Skin epidermis (tissue), 12 donors: Measurements from ENCODE around the gene PITPNM1.
"Not testable (repeated sequence)": the region's sequence is repeated elsewhere in the genome, so short reads cannot be mapped to it uniquely, and the experiment has no call there.

Experiments used
- H3K27ac ChIP-seq, 21 experiments: fragments of 200-600 bp; sonication (generic) in 11 of 21; one replicate each; pipeline ENCODE4 v1.5.0; 2020; ENCODE audit warnings: mild to moderate bottlenecking in 3 of 21, inconsistent platforms in 2 of 21, moderate library complexity in 2 of 21
- H3K4me3 ChIP-seq, 7 experiments: fragments of 200-600 bp; sonication (generic) in 2 of 7; one replicate each; pipeline ENCODE4 v1.5.0; 2020; ENCODE audit warnings: inconsistent platforms in 2 of 7, mild to moderate bottlenecking in 2 of 7, moderate library complexity in 1 of 7

Gene PITPNM1

DNA sequence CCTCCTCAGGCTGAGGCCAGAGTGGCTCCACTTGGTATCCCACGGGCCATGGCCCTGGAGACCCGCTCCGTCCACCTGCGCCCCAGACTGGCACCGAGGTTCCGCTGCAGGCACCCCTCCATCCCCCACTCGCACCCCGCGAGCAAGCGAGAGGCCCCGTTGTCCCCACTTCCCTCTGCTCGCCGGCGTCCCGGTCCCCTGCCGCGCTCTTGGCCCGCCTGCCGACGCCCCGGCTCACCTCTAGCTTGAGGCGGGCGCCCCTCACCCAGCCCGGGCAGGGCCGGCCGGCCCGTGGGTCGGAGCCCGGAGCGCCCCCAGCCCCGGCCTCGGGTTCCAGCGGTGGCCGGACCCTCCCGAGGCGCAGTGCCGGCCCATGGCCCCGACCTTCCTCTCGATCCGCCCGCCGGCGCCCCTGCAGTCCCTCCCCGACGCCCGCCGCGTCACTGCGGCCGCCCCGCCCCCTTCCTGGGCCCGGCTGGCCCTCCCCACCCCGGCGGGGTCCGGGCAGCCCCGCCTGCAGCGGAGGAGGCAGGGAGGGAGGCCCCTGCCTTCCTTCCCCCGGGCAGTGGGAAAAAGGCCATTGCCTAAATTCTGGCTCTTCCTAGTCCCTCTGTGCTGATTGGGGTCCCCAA, at the start of gene PITPNM1:
Gene PITPNM1 (minus strand): TSS at position 414 of the 632 bp plus-strand sequence. CDS start 1,183 bp downstream, outside the sequence.
- Histone ChIP-seq H3K4me3 (peak within 1 kb of the TSS; percentile 52 to 77 (median 67)), H3K27ac (peak within 1 kb of the TSS; percentile 61 to 95 (median 84))

DNA sequence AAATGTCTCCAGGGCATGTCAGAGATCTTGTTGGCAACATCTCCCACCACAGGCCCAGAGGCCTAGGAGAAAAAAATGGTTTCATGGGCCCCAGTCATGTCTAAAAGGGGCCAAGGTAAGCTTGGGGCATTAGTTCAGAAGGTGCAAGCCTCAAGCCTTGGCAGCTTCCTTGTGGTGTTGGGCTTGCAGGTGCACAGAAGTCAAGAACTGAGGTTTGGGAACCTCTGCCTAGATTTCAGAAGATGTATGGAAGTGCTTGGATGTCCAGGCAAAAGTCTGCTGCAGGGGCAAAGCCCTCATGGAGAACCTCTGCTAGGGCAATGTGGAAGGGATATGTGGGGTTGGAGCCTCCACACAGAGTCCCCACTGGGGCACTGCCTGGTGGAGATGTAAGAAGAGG, 46.5 kb upstream of the PITPNM1 start:
- H3K4me3 ChIP-seq, H3K27ac ChIP-seq: not testable (repeated sequence)

DNA sequence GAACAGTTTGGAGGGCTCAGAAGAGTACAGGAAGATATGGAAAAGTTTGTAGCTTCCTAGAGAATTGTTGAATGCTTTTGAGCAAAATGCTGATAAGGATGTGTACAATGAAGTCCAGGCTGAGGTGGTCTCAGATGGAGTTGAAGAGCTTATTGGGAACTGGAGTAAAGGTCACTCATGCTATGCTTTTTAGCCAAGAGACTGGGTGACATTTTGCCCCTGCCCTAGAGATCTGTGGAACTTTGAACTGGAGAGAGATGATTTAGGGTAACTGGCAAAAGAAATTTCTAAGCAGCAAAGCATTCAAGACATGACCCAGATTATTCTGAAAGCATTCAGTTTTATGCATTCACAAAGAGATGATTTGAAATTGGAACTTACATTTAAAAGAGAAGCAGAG, 46.0 kb upstream of the PITPNM1 start:
- Histone ChIP-seq H3K27ac (no peak overlapping the region), H3K4me3 (no peak overlapping the region)

DNA sequence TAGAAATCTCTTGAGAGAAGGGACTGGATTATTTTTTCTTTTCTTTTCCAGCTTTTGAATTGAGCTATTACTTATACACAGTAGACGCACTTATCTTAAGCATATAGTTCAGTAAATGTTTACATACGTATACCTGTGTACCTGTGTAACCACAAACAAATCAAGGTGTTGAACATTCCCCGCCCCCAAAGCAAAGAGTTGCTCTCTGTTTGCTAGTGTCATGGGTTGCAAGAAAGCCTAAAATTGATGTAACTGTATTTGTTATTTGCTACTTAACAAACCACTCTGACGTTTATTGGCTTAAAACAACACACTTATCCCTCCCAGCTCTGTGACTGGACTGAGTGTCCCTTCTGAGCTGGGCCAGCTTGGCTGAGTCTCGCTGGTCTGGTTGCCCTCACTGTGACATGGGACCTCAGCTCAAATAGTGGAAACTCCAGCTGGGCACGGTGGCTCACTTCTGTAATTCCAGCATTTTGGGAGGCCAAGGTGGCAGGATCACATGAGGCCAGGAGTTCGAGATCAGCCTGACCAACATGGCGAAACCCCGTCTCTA, 43.5 kb upstream of the PITPNM1 start:
- Histone ChIP-seq H3K27ac (no peak overlapping the region), H3K4me3 (no peak overlapping the region)

DNA sequence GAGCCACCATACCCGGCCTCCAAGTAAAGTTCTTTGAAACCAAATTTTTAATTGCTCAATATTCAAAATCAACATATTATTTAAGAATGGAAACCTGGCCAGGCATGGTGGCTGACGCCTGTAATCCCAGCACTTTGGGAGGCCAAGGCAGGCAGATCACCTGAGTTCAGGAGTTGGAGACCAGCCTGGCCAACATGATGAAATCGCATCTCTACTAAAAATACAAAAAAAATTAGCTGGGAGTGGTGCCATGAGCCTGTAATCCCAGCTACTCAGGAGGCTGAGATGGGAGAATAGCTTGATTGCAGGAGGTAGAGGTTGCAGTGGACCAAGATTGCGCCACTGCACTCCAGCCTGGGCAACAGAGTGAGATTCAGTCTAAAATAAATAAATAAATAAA, 42.9 kb upstream of the PITPNM1 start:
- not testable (repeated sequence) for H3K4me3 ChIP-seq, H3K27ac ChIP-seq

DNA sequence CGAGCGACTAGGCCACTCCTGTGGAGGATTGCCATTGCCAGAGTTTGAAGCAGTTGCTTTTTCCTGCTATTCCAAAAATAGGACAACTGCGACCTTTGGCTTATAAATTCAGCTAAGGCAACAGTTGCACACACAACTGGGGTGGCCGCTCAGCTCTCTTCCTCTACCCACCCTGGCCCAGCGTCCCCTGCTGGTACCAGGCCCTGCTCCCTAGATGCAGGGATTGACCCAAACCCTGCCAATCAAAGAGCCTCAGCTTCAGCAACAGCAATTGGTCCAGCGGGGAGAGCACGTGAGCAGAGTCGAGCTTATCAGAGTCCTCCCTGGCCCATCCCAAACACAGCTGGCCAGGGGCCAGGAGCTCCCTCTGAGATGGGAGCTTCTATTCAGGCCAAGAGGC, 40.1 kb upstream of the PITPNM1 start:
- Histone ChIP-seq H3K27ac (no peak overlapping the region), H3K4me3 (no peak overlapping the region)

DNA sequence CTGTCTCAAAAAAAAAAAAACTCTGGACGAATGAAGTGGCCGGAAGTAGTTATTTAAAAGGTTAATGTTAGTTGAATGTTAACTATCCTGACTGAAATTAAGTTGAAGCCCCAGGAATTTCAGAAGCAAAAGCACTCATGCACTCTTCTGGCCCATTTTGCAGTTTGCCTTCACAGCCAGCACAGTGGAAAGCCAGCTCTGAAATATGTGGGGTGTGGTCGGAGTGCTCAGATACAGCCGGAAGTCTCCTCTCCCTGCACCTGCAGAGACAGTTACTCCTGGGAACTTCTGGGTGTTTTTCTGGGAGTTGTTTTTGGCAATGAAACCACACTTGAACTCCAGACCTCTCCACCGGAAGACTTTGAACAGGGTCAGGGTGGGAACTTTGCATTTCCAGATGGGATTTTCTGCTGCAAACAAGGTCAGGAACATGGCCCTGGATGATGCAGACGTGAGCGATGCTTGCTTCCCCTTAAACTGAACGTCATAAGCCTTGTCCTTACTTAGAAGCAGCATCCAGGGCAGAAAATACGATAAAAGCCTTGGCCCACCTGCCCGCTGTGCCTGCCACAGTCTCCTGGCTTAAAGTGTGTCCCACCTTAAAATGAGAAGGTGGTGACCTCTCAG, 39.6 kb upstream of the PITPNM1 start:
- no peak overlapping the region for H3K27ac ChIP-seq
- H3K4me3 ChIP-seq: no peak overlapping the region

DNA sequence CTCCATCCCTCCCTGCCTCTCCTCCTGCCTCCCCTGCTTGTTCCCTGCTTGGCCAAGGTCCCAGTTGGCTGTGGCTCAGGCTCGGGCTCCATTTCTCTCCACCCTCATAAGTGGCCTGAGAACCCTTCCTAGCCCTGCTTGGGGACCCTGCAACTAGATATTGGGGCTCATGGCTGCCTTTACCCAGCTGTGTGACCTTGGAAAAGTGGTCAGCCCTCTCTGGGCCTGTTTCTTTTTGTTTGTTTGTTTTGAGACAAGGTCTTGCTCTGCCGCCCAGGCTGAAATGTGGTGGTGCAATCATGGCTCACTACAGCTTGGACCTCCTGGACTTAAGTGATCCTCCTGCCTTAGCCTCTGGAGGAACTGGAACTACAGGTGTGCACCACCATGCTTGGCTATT, 38.4 kb upstream of the PITPNM1 start:
- H3K27ac ChIP-seq: no peak overlapping the region
- H3K4me3 ChIP-seq: no peak overlapping the region

DNA sequence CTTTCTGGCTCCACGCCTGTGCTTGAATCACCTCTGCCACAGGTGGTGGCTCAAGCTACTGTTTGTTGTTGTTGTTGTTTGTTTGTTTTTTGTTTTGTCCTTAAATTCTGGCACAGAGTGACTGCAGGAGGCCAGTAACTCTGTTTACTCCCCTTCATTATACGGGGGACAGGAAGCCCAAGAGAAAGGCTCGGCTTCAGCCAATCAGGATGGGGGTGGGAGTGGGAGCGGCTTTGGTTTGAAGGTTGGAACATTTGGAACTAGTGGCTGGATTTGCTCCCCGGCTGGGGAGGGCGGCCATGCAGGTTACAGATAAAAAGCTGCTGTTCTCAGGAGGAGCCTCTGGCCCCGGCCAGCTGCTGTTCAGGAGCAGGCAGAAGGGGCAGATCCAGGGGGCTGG, 37.8 kb upstream of the PITPNM1 start:
- no peak overlapping the region for H3K4me3 ChIP-seq

DNA sequence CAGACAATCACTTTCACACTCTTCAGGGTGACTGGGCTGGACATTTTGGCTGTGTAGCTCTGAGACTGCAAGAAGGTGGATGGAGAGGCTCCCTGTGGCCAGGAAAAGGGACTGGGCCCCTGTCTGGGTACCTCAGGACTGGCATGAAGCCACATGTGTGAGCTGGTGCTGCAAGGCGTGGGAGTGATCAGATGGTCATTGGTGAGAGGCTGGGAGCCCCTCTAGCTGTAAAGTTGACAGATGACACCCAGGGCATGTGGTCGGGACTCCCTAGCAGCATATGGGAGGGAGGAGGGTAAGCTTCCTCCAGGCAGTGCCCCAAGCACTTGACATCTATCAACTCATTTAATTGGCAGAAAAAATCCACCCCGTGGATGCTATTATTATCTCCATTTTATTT, 37.0 kb upstream of the PITPNM1 start:
- no peak overlapping the region for H3K27ac ChIP-seq
- no peak overlapping the region for H3K4me3 ChIP-seq

More for the DNA sequence above, 37.8 kb upstream of the PITPNM1 start:
- H3K27ac ChIP-seq: no peak overlapping the region

DNA sequence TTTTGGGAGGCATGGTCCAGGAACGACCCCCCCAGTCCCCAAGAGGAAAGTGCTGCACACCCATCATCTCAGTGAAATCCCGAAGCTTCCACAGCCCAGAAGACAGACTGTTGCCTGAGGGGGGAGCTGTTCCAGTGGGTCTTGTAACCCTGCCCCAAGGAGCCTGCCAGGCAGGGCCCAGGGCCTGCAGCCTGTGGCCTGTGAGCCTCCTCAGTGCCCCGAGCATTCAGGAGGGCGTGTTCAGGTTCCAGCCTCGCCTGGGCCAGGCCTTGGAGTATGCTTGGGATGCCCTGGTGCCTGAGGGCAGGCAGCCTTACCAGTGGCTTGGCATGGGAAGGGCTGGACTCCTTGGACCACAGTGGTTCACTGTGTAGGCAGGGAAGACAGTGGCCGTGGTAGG, 36.0 kb upstream of the PITPNM1 start:
- no peak overlapping the region for H3K4me3 ChIP-seq

DNA sequence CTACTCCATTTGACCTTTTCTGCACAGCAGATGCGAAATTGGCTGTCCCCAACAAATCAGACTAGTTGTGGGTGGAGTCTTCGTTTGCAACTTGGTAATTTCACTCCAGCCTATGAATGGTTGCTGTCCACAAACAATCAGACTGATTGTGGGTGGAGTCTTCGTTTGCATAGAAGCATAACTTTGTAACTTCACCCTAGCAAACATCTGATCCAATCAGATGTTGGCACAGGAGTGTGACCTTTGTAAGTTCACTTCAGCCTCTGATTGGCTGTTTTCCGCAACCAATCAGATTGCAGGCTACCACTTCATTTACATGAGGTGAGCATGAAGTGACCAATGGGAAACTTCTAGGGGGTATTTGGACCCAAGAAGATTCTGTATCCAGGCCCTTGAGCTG, 34.4 kb upstream of the PITPNM1 start:
- Histone ChIP-seq H3K4me3 (no peak overlapping the region), H3K27ac (no peak overlapping the region)

More for the DNA sequence above, 36.0 kb upstream of the PITPNM1 start:
- no peak overlapping the region for H3K27ac ChIP-seq

DNA sequence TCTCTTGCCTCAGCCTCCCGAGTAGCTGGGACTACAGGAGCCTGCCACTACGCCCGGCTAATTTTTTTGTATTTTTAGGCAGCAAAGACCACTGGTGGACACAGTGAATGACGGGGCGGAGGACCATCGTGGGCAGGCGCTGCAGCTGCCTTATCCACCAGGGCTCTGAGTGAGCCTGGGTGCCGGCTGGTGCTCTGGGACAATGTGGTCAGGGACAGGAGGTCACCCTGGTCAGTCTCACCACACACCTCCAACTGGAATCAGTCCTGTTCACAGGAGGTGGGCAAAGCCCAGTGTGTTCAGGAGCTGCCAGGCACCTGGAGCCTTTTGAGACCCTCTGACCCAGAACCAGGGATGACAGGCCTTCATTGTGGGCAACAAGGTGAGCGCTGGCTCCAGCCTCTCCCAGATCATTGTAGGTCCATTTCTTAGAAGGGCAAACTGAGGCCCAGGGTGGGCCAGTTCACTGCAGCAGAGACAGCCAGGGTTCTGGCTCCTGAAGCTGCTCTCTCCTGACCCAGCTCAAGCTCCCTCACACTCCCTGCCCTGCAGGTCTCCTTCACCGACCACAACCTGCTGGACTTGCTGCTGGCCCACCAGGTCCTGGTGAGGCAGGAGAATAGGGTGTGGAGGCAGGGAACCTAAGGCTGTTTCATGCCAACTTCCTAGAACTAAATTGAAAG, 33.8 kb upstream of the PITPNM1 start:
- H3K27ac ChIP-seq: no peak overlapping the region
- H3K4me3 ChIP-seq: no peak overlapping the region

DNA sequence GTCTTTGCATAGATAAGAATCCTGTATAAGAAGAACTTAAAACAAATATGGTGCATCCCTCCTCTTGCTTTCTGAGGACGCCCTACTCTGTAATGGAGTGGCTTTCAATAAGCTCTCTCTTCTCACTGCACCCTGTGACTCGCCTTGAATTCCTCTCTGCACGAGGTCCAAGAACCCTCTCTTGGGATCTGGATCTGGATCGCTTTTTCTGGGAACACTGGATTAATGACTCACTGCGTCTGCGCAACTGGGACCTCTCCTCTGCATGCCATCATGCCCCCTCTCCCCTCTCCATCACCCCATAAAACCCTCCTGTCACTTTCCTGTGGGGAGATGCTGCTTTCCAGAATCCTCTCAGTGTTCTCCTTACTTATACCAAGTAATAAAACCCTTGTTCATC, 33.1 kb upstream of the PITPNM1 start:
- H3K4me3 ChIP-seq: no peak overlapping the region
- H3K27ac ChIP-seq: no peak overlapping the region

DNA sequence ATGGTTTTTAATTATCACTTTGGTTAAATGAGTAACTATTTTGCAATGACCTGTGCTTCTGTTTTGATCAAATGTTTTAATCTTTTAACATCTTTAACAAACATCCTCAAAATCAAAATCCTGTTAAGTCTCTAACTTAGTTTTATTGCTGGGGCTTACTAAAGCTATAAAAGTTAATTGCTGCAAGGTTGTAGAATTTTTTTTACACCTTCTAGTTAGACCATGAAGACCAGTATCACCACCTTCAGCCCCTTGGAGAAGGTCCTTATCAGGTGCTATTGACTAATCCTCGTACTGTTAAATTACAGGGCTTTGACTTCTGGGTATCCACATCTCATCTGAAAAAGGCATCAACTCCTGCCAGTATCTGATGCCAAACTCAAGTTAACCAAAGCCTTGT, 30.4 kb upstream of the PITPNM1 start:
- no peak overlapping the region for H3K27ac ChIP-seq
- no peak overlapping the region for H3K4me3 ChIP-seq

DNA sequence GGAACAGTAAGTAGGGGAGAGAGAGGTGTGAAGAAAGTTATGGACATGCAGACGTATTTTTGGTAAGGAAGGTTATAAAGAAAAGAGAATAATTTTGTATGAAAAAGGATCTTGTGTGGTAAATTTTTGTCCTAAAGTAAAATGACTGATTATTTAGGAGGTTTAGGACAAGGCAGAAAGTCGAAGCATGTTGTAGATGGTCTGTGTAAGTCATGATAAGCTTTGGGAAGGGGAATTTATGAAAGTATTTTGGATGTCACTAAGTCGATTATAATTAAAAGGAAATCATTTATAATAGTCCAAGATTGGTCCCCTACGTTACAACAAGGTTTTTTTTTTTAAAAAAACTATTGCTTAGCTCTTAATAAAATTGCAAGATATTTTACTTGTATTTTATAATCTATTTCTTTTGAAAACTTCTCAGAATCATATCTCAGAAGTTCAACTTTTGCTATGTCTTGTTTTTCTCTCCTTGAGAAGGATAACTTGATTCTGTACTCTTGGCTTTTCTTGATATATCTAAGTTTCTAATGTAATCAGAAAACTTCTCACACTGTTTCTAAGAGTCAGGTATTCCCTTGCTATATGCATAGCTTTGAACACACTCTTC, 29.0 kb upstream of the PITPNM1 start:
- H3K4me3 ChIP-seq: no peak overlapping the region
- H3K27ac ChIP-seq: no peak overlapping the region

DNA sequence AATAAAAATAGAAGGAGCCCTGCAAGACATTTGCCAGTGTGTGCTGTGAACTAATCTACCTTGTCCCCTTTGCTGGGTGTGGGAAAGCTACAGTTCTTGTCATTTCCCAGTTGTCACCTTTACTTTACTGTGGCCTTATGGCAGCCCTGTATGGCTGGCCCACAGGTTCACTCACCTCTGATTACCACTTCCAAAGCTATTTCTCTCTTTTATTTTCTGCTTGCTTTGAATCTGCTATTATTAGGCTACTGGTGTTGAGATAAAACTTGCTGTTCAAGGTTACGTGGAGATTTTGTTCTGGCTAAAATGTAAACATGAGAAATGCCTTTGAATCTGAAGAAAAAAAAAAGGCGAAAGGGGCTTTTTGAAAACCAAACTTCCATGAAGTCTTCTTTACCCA, 27.7 kb upstream of the PITPNM1 start:
- Histone ChIP-seq H3K4me3 (no peak overlapping the region), H3K27ac (no peak overlapping the region)

DNA sequence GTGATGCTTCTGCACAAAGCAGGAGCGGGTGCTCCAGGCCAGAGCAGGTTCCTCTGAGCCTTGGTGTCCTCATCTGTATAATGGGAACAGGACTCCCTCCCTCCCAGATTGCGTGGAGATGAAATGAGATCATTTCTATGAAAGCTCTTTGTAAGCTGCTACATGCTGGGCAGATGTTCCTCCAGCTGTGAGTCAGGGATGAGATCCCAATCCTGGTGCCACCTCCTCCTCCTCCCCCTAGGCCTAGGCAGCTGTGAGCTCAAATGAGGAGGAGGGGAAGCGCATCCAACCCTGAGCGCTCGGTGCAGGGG, 25.1 kb upstream of the PITPNM1 start:
- Histone ChIP-seq H3K27ac (no peak overlapping the region), H3K4me3 (no peak overlapping the region)

DNA sequence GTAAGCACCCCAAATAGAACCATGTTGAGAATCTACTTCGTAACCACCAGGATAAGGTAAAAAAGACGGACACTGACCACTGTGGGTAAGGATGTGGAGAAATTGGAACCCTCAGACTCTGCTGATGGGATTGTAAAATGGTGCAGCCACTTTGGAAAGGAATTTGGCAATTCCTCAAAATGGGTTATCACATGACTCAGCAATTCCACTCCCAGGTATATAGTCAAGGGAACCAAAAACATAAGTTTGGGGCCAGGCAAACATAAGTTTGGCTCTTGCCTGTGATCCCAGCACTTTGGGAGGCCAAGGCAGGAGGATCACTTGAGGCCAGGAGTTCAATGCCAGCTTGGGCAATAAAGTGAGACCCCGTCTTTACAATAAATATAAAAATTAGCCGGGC, 23.2 kb upstream of the PITPNM1 start:
- no peak overlapping the region for H3K4me3 ChIP-seq
- H3K27ac ChIP-seq: no peak overlapping the region

DNA sequence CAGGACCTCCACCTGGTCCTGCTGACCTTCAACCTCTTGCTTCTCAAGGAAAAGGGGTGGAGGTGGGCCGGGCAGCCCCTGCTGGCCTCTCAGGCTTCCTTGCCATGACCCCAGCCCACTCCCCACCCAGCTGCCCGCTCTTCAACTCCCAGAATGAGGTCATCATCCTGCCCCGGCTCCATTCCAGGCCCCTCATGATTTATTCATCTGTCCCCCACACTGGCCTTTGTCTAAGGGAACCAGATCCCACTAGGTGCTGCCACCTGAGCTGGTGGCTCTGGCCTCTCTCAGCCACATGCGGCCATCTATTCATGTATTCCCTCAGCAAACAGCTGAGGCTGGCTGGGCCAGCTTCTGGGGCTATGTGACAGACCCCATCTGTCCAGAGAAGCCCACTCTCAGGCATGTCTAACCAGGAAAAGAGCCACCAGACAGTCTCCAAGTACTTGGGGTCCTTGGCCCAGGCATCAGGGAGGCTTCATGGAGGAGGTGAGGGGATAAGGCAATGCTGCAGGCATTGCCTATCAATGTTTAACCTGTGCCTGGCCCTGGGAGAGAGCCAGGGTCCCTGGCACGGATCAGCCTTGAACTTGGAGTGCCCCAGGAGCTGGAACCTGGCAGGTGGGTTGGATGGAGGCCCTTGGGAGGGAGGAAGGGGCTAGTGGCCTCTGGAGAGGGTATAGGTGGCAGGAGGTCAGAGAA, 20.3 kb upstream of the PITPNM1 start:
- Histone ChIP-seq H3K27ac (no peak overlapping the region), H3K4me3 (no peak overlapping the region)
